ENCODE results near the gene VAC14. TPM values are rescaled to one million over a fixed set of nuclear protein-coding genes. Genes with fewer than 3 reads are reported as not detected.
A peak's percentile ranks its signal among the peaks of the same experiment; 100 is the strongest.

VAC14 gene
- total RNA-seq, 1 experiment from 2014 or later, result 83.0 TPM

DNA sequence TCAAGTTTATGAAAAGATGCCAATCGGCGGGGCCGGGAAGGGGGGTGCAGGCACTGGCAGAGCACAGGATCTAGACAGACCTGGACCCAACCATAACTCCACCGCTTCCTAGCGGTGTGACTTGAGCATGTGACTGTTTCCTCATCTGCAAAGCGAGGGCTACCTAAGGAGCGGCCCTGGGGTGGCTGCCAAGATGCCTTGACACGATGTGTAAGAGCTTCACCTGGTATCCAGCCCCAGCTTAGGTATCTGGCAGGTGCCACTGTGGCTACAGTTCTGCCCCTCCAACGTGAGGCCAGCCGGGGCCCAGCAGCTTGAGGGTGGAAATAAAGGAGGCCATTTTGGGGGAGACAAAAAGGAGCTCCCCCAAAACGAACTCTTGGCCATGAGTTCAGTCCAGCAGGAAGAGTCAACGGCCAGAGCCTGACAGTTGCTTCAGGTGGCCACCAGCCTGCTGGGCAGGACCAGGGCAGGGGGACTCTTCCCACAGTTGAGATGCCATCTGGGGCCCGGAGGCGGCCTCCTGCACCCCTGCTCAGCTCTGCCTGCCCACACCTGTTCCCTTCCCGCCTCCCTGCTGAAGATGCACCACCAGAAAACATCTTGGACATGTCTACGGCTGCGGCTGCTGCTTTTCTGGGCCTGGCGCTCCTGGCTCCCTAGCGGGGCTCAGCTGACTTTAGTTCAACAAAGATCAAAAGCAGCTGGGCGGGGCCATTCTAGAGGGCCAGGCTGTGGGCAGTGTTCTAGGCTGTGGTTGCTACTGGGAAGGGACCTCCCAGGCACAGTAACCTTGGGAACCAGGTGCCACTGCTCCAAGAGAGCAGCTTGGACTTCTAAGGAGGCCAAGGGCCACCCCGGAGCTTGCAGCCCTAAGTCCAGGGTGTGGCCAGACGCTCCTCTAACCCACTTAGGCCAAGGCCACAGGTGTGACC is 111.7 kb downstream of the VAC14 start:
- Histone ChIP-seq H3K4me3 (ENCODE audit: insufficient read depth, low read depth, low read length) (no peak overlapping the region), H3K36me3 (replicated peaks; ENCODE audit: control insufficient read depth, insufficient read depth, low read length) (no peaks in the 10 kb centered on the region; the same call in none of the 2 replicates), H3K27me3 (ENCODE audit: control insufficient read depth, insufficient read depth, low read length) (0 out of 2 replicates have a peak, but pooled peaks cover 2% of the 10 kb centered on the region)
- DNase-seq, result no peak

- no peak for DNase-seq
- H3K4me3 ChIP-seq (ENCODE audit: insufficient read depth, low read depth, low read length), result no peak overlapping the region
- no peaks in the 10 kb centered on the region; the same call in 1 of the 2 replicates for H3K36me3 ChIP-seq (replicated peaks; ENCODE audit: control insufficient read depth, insufficient read depth, low read length)
- H3K27me3 ChIP-seq (ENCODE audit: control insufficient read depth, insufficient read depth, low read length), result 0 out of 2 replicates have a peak, but pooled peaks cover 2% of the 10 kb centered on the region
Measured at GRCh38 chr16:70688246-70688742, 112.7 kb downstream of the VAC14 start.

GRCh38 chr16:70687671-70688245 is 113.2 kb downstream of the VAC14 start:
- no peak for DNase-seq
- H3K36me3 ChIP-seq (replicated peaks; ENCODE audit: control insufficient read depth, insufficient read depth, low read length), result no peaks in the 10 kb centered on the region; the same call in 1 of the 2 replicates
- H3K4me3 ChIP-seq (ENCODE audit: insufficient read depth, low read depth, low read length), result no peak overlapping the region
- H3K27me3 ChIP-seq (ENCODE audit: control insufficient read depth, insufficient read depth, low read length), result 0 out of 2 replicates have a peak, but pooled peaks cover 2% of the 10 kb centered on the region

DNA sequence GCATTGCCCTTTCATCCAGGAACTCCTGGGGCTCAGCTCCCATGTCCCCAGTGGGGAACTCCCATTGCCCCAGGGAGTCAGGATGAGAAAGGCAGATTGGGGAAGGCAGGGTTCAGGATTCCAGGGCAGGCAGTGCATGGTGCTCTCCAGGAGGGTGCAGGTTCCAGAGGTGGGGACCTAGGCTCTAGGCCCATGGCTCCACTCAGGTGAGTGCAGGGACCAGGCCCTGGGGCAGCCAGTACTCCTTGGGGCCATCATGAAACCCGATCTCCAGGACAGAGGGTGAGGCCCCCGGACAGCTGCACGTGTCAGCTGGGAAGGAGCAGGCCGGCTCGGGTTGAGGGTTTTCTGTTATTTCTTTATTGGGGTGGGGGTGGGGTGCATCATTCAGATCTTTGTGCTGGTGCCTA is 113.9 kb downstream of the VAC14 start:
- H3K36me3 ChIP-seq (replicated peaks; ENCODE audit: control insufficient read depth, insufficient read depth, low read length), result no peaks in the 10 kb centered on the region; the same call in 1 of the 2 replicates
- 0 out of 2 replicates have a peak, but pooled peaks cover 2% of the 10 kb centered on the region for H3K27me3 ChIP-seq (ENCODE audit: control insufficient read depth, insufficient read depth, low read length)
- DNase-seq, result no peak
- no peak overlapping the region for H3K4me3 ChIP-seq (ENCODE audit: insufficient read depth, low read depth, low read length)

GRCh38 chr16:70686376-70687101 is 114.4 kb downstream of the VAC14 start:
- no peak for DNase-seq
- H3K27me3 ChIP-seq (ENCODE audit: control insufficient read depth, insufficient read depth, low read length), result 0 out of 2 replicates have a peak, but pooled peaks cover 2% of the 10 kb centered on the region
- no peaks in the 10 kb centered on the region; the same call in 1 of the 2 replicates for H3K36me3 ChIP-seq (replicated peaks; ENCODE audit: control insufficient read depth, insufficient read depth, low read length)
- H3K4me3 ChIP-seq (ENCODE audit: insufficient read depth, low read depth, low read length), result peak overlapping the region; percentile 77

DNA sequence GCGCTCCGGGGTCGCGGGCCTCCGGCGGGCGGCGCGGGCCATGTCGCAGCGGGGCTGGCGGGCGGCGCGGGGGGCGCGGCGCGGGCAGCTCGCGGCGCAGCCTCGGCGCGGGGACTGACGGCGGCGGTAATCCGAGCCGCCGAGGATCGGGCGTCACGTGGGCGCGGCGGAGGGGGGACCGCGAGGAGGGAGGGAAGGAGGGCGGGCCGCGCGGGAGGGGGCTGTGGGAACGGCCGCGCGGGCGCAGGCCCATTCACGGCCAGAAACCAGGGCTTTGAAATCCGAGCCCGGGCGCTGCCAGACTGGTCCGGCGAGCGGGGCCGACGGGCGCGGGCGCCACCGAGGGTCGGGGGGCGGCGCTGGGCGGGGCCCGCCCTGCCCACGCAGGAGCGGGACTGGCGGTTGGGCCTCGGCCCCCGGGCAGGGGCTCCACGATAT is 115.0 kb downstream of the VAC14 start, which contains the start of gene MTSS2:
Gene MTSS2, minus strand, starts transcription at position 116 of the 438 bp plus-strand sequence. CDS start 262 bp downstream, outside the sequence.
- H3K4me3 ChIP-seq (ENCODE audit: insufficient read depth, low read depth, low read length), result peak within 1 kb of the TSS; percentile 77
- DNase-seq, result peak; percentile 99
- 0 out of 2 replicates have a peak, but pooled peaks cover 2% of the 10 kb centered on the region for H3K27me3 ChIP-seq (ENCODE audit: control insufficient read depth, insufficient read depth, low read length)
- no peaks in the 10 kb centered on the region; the same call in 1 of the 2 replicates for H3K36me3 ChIP-seq (replicated peaks; ENCODE audit: control insufficient read depth, insufficient read depth, low read length)

DNA sequence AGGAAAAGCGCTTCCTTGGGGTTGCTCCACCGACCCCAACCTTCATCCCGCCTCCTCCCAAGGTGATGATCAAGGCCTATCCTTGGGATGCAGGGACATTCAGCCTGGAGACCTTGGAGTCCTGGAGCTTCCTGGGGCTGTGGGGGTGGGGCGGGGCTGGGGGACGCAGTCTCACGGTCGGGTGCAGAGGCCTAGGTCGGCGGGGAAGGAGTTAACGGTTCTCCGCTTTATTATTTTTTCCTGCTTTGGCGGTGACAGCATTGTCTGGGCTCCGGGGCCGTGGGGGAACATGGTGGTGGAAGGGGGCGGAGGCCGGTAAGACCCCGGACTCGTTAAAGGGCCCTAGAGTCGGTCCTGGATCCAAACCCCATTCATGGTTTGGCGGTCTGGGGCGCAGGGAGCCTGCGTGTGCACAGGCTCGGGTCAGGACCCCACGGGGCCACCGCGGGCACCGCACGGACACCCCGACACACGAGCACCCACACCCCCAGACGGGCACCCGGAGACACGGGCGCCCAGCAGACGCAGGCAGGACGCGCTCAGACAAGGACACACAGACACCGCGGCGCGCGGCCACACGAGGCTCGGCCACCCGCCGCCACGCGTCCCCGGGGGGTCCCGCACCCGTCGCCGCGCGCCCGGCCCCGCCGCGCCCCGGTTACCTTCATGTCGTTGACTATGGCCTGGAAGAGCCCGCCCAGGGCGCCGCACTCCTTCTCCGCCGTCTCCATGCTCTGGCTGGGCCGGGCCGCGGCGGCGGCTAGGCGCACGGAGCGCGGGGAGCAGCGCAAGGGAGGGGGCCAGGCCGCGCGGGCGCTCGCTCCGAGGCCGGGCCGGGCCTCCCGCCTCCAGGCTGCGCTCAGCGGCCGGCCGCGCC is 115.7 kb downstream of the VAC14 start:
- DNase-seq, result peak; percentile 82
- 0 out of 2 replicates have a peak, but pooled peaks cover 2% of the 10 kb centered on the region for H3K27me3 ChIP-seq (ENCODE audit: control insufficient read depth, insufficient read depth, low read length)
- peak overlapping the region; percentile 77 for H3K4me3 ChIP-seq (ENCODE audit: insufficient read depth, low read depth, low read length)
- H3K36me3 ChIP-seq (replicated peaks; ENCODE audit: control insufficient read depth, insufficient read depth, low read length), result no peaks in the 10 kb centered on the region

- no peaks in the 10 kb centered on the region for H3K36me3 ChIP-seq (replicated peaks; ENCODE audit: control insufficient read depth, insufficient read depth, low read length)
Measured at GRCh38 chr16:70684146-70685060, 116.6 kb downstream of the VAC14 start.

DNA sequence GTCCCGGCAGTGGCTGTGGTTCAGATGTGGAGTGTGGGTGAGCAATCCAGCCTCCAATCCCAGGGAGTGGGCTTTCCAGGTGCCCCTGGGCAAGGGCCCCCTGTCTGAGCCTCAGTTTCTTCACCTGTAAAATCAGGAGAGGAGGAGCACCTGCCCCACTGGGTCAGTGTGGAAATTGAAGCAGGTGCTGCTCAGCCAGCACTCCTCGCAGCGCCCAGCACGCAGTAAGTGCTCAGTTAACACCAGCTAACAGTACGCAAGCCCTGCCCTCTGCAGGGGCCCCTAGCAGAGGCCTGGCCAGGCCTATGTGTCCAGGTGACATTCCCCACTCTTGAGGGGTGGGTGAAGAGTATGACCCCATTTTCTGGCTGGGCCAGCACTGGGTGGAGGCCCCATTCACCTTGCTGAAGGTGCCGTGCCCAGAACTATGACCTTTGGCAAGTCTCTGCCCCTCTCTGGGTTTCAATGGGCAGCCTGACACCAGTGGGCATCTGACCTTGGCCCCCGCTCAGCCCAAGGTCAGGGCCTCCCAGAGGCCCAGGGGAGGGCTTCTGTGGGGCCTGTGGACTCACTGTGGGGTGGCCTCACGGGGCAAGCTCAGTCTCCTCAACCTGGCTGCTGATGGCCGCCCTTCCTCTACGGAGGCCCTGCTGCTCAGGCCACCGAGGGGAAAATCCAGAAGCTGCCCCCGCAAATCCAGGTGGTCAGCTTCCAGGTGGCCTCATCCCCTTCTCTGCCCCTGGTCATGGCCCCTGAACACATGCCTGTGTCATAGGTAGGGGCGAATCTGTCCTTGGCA is 117.6 kb downstream of the VAC14 start:
- 0 out of 2 replicates have a peak, but pooled peaks cover 2% of the 10 kb centered on the region for H3K27me3 ChIP-seq (ENCODE audit: control insufficient read depth, insufficient read depth, low read length)
- H3K36me3 ChIP-seq (replicated peaks; ENCODE audit: control insufficient read depth, insufficient read depth, low read length), result no peaks in the 10 kb centered on the region
- no peak for DNase-seq
- H3K4me3 ChIP-seq (ENCODE audit: insufficient read depth, low read depth, low read length), result no peak overlapping the region

More at GRCh38 chr16:70684146-70685060, 116.6 kb downstream of the VAC14 start:
- peak overlapping the region; percentile 77 for H3K4me3 ChIP-seq (ENCODE audit: insufficient read depth, low read depth, low read length)
- no peak for DNase-seq
- H3K27me3 ChIP-seq (ENCODE audit: control insufficient read depth, insufficient read depth, low read length), result 0 out of 2 replicates have a peak, but pooled peaks cover 2% of the 10 kb centered on the region

DNA sequence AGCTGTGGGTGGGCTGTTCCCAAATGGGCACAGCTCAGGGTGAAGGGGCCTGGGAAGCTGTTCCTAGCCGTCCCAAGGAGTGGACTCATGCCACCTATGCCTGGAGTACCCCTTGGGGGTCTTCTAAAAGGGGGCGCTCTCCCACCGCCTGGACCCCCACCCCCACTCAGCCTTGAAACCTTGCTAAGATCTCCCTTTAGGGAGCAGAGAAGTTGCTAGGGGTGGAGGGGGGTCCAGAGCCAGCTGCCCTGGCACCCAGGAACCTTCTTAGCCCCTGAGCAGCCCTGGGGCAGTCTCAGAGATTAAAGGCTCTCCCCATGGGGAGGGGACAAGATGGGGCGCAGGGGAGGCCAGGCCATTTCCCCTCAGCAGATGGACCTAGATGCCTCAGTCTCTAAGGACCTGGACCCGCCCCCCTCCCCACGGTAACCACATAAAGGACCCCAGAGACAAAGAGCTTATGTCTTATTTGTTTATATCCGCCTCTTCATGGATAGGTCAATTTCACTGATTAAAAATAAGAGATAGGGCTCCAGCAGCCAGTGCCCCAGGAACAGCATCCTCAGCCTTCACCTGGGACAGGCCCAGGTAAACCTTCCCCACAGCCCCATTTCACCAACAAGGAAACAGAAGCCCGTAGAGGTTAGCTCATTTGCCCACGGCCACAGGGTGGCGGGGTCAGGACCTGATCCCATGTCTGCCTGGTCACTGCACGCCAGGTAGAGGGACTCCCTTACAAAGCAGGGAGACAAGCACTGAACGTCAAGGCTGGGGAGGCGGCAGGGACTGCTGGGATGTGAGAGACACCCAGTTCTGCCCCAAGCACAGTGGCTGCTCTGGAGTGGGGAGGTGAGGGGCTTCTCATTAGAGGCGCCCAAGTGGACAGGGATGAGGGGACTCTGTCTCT is 118.5 kb downstream of the VAC14 start:
- Histone ChIP-seq H3K27me3 (ENCODE audit: control insufficient read depth, insufficient read depth, low read length) (0 out of 2 replicates have a peak, but pooled peaks cover 2% of the 10 kb centered on the region), H3K36me3 (replicated peaks; ENCODE audit: control insufficient read depth, insufficient read depth, low read length) (peaks cover 2% of the 10 kb centered on the region; the same call in 1 of the 2 replicates), H3K4me3 (ENCODE audit: insufficient read depth, low read depth, low read length) (no peak overlapping the region)
- no peak for DNase-seq
